Mesothelial cell of epicardium (in vitro differentiated cells): Measurements from ENCODE around the gene FAM200C. TPM values are rescaled to one million over a fixed set of nuclear protein-coding genes. Genes with fewer than 3 reads are reported as not detected.

Source experiments
- DNase-seq, 2 experiments: peaks; one replicate each; pipeline ENCODE4 v3.0.0; 2021; ENCODE audit warnings: low spot score in 2 of 2; ENCODE audit not compliant: unreplicated experiment in 2 of 2
- H3K27ac Mint-ChIP-seq: 2 replicates; pipeline ENCODE4 v1.8.0; 2021; ENCODE audit warnings: mixed read lengths
- H3K27me3 Mint-ChIP-seq: 2 replicates; pipeline ENCODE4 v1.8.0; 2021; ENCODE audit warnings: low read depth, mixed read lengths
- H3K36me3 Mint-ChIP-seq: 2 replicates; pipeline ENCODE4 v1.8.0; 2021; ENCODE audit warnings: mixed read lengths
- H3K4me1 Mint-ChIP-seq: 2 replicates; pipeline ENCODE4 v1.8.0; 2021; ENCODE audit warnings: mixed read lengths
- H3K4me3 Mint-ChIP-seq: 2 replicates; pipeline ENCODE4 v1.8.0; 2021; ENCODE audit warnings: mild to moderate bottlenecking, moderate library complexity, mixed read lengths
- H3K9me3 Mint-ChIP-seq: 2 replicates; pipeline ENCODE4 v1.8.0; 2021; ENCODE audit warnings: mixed read lengths
- total RNA-seq: library from RNA; stranded (reverse); gene quantifications from 3 replicates; pipeline ENCODE4 v1.2.1, GENCODE V29; 2021
- TF ChIP-seq, protein P1 (sequence below): fragments of 200-600 bp; sonication (generic); IDR thresholded peaks from one replicate; pipeline ENCODE4 v1.5.0; 2021; ENCODE audit warnings: antibody characterized with exemption; ENCODE audit not compliant: unreplicated experiment

FAM200C gene
- total RNA-seq, 1 donor from 2014 or later = 6.6 TPM

DNA sequence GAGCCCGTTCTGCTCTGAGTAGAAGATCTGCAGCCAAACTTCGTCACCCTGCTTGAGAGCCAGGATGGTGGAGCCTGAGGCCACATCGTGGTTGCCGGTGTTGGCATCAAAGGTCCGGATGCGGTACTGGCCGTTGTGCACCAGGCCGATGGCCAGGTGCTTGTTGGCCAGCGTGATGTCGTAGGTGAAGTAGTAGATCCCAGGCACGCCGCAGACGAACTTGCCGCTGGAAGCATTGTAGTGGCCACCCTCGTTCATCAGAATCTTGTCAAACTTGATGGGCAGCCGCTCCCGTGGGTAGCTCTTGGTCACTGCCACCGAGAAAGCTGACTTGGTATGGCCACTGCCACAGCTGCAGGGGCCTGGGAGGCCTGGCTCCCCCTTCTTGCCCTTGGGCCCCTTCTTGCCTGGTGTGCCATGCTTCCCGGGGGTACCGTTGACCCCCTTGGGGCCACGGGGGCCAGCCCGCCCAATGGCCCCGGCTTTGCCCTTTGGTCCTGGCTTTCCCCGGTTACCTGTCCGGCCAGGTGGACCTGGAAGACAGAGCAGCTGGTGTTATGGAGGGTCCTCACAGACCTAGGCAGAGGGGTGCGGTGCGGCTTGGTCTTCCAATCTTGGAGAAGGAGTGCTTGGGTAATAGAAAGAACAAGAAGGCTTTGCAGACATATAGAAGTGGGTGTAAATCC lies 50.5 kb downstream of the FAM200C start:
- no peaks in the 10 kb centered on the region for H3K4me1 Mint-ChIP-seq
- H3K27me3 Mint-ChIP-seq = no peaks in the 10 kb centered on the region
- no peak overlapping the region for H3K4me3 Mint-ChIP-seq
- TF ChIP-seq, protein P1, sequence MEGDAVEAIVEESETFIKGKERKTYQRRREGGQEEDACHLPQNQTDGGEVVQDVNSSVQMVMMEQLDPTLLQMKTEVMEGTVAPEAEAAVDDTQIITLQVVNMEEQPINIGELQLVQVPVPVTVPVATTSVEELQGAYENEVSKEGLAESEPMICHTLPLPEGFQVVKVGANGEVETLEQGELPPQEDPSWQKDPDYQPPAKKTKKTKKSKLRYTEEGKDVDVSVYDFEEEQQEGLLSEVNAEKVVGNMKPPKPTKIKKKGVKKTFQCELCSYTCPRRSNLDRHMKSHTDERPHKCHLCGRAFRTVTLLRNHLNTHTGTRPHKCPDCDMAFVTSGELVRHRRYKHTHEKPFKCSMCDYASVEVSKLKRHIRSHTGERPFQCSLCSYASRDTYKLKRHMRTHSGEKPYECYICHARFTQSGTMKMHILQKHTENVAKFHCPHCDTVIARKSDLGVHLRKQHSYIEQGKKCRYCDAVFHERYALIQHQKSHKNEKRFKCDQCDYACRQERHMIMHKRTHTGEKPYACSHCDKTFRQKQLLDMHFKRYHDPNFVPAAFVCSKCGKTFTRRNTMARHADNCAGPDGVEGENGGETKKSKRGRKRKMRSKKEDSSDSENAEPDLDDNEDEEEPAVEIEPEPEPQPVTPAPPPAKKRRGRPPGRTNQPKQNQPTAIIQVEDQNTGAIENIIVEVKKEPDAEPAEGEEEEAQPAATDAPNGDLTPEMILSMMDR = no peak
- H3K27ac Mint-ChIP-seq = no peak overlapping the region
- DNase-seq = no peak
- H3K36me3 Mint-ChIP-seq = no peaks in the 10 kb centered on the region
- no peaks in the 10 kb centered on the region for H3K9me3 Mint-ChIP-seq

DNA sequence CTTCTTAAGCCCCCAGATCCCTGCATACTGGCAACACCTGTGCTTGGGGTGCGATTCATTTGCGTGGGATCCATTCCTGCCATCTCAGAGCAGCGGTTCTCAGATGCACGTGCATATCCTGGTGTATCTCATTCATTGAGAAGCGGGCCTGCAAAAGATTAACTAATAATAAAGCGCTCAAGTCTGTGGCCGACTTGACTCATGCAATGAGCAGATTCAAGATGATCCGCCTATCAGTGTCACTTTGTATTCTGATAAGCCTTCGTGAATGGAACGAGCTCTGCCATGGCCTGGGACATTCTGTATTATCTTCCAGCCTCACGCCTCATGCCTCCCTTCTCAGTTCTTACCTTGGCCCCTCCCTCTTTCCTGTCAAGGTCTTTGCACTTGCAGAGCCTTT lies 51.8 kb downstream of the FAM200C start:
- Mint-ChIP-seq H3K27ac (no peak overlapping the region), H3K36me3 (no peaks in the 10 kb centered on the region), H3K4me3 (no peak overlapping the region), H3K9me3 (no peaks in the 10 kb centered on the region), H3K27me3 (no peaks in the 10 kb centered on the region), H3K4me1 (no peaks in the 10 kb centered on the region)
- no peak for DNase-seq
- TF ChIP-seq, protein P1 = no peak

DNA sequence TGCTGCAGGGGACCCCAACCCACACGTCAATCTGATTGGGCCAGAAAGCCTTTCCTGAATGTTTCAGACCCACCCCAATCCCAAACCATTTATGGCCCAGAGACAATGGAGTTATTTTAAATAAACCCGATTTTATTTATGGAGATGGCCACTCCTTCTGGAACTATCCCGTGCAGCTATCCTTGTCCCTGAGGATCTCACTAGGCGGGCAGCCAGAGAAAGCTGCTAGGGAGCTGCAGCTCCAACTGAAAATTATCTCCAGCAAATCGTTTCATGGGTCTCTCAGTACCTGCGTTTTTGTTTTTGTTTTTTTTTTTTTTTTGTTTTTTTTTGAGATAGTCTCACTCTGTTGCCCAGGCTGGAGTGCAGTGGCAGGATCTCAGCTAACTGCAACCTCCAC lies 52.4 kb downstream of the FAM200C start:
- TF ChIP-seq, protein P1 = no peak
- no peaks in the 10 kb centered on the region for H3K4me1 Mint-ChIP-seq
- DNase-seq = no peak
- H3K4me3 Mint-ChIP-seq = no peak overlapping the region
- no peak overlapping the region for H3K27ac Mint-ChIP-seq
- H3K9me3 Mint-ChIP-seq = no peaks in the 10 kb centered on the region
- H3K36me3 Mint-ChIP-seq = no peaks in the 10 kb centered on the region
- no peaks in the 10 kb centered on the region for H3K27me3 Mint-ChIP-seq

Other genes with a start within 250 kb of the FAM200C start
- gene FABP6, start 170.5 kb downstream of the FAM200C start, total RNA-seq = not detected in 3 replicates
- gene CCNJL, start 87.5 kb downstream of the FAM200C start, total RNA-seq = 8.2 to 9.7 TPM (median 8.9 TPM) in 3 replicates
- gene C1QTNF2, start 29.4 kb downstream of the FAM200C start, total RNA-seq = 1.3 to 1.8 TPM (median 1.4 TPM) in 3 replicates
- 35.8 to 39.0 TPM (median 36.9 TPM) in 3 replicates for gene SLU7, start 19.0 kb upstream of the FAM200C start, total RNA-seq
- gene PTTG1, start 21.8 kb upstream of the FAM200C start, total RNA-seq = 42.6 to 43.3 TPM (median 42.7 TPM) in 3 replicates